Stimulated activated CD8-positive, alpha-beta memory T cell treated with anti-CD3 and anti-CD28 coated beads, Interleukin-15, amount 100 ng/mL, for 24 hours (primary cell): Measurements from ENCODE around the gene SLC1A1.
"Not testable (repeated sequence)": the region's sequence is repeated elsewhere in the genome, so short reads cannot be mapped to it uniquely, and the experiment has no call there.

Experiments
- DNase-seq: peaks from one replicate; pipeline ENCODE4 v3.0.0-alpha.2; 2020; ENCODE audit warnings: low read depth

The SLC1A1 gene

GRCh38 chr9:4579001-4579400 is 88.7 kb downstream of the SLC1A1 start:
- DNase-seq, result no peak

GRCh38 chr9:4581035-4581760 is 90.9 kb downstream of the SLC1A1 start:
- no peak for DNase-seq

DNA sequence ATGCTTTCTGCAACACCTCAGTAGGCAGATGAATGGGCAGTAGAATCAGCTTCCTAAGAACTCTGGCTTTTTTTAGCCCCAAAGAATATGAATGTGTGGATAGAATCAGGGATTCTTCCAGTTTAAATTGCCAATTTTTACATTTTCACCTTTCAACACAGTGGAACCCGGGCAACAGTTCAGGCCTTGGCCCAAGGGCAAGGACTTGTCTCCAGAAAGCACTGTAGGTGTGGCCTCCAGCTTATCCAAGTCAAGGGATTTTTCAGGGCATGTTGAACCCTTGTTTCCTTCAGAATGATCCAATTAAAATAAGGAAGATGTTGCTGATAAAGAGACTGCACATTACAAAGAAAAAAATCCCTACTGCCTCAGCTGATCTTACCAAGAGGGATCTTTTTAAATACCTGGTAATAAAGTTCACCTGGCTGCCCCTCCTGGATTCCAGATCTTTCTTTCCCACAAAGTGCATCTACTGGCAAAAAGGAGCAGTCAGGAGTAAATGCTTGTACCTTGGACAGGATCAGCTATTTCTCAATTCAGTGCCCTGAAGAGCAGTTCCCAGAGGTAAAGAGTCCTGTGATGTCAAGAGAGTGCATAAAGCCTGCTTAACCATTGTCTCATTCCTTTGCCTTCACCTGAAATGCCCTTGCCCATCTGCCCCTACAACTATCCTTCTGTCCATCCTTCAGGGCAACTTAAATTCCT is 91.7 kb downstream of the SLC1A1 start:
- DNase-seq, result no peak

- DNase-seq, result no peak
These were observed 92.7 kb downstream of the SLC1A1 start for GRCh38 chr9:4583001-4583400.

GRCh38 chr9:4584636-4585035 is 94.4 kb downstream of the SLC1A1 start:
- no peak for DNase-seq

GRCh38 chr9:4585135-4585534 is 94.9 kb downstream of the SLC1A1 start:
- DNase-seq, result no peak

GRCh38 chr9:4588721-4589120 is 98.5 kb downstream of the SLC1A1 start:
- no peak for DNase-seq

DNA sequence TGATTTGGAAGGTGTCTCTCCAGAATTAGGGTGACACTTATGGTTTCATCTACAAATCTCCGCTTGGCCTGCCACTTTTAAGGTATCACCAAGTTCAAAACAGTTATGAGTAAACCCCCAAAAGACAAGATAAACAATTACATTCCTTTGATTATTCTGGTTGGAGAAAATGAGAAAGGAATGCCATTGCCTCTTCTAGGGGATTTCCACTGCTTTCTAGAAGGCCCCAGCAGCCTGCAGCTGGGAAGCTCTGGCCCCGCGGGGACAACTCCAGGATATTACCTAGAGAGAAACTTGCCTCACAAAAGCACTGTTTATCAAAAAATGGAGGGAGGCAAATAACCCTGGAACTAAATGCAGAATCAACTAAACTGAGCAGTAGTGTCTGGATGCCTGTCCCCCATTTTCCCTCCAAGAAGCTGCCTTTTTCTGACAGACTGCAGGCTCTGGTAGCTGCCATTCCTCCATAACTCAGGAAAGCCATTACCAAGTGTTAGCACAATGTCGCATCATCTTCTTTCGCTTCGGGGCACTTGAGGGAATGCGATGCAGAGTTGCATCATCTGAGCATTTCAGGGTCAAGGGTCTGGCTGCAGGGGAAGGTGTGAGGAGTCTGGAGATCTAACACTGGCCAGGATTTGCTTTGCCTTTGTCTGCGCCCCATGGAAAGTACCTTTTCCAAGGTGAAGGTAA is 100.3 kb downstream of the SLC1A1 start:
- no peak for DNase-seq

- DNase-seq, result no peak
These were observed 100.8 kb downstream of the SLC1A1 start for GRCh38 chr9:4591123-4591500.

GRCh38 chr9:4592295-4592694 is 102.0 kb downstream of the SLC1A1 start:
- DNase-seq, result no peak

DNA sequence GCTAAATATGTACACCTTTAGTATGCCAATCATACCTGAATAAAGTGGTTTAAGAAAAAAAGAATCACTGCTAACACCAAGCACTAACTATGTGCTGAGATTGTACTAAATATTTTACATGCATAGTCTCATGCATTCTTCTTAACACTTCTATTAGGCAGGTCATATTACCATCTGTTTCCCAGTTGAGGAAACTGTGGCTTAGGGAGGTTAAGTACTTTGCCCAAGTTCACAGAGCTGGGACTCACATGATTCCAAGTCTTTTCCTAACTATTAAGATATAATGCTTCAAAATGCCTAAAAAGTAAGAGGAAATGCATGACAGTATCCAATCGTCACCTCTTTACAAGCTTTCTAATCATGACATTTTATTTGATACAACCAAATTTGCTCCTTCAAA is 102.6 kb downstream of the SLC1A1 start:
- DNase-seq, result no peak

GRCh38 chr9:4594545-4594944 is 104.3 kb downstream of the SLC1A1 start:
- no peak for DNase-seq

DNA sequence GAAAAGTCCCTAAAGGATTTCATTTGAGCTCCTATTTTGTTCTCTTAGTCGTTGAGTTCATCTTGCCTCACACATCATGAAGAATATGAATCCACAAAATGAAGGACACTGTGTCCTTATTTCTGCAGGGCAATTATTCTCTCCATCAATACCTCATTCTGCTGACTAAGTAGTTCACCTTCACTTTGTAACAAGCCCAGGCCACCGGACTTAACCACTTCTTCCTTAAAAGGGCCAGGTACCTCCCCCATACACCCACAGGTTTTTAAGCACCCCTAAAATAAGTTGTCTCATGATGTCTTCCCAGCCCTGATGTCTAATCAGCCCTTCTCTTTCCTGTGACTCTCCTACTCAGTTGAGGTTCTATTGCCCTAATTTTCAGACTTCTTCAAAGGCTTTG is 104.7 kb downstream of the SLC1A1 start:
- DNase-seq, result no peak

GRCh38 chr9:4596165-4596922 is 106.1 kb downstream of the SLC1A1 start:
- no peak for DNase-seq

DNA sequence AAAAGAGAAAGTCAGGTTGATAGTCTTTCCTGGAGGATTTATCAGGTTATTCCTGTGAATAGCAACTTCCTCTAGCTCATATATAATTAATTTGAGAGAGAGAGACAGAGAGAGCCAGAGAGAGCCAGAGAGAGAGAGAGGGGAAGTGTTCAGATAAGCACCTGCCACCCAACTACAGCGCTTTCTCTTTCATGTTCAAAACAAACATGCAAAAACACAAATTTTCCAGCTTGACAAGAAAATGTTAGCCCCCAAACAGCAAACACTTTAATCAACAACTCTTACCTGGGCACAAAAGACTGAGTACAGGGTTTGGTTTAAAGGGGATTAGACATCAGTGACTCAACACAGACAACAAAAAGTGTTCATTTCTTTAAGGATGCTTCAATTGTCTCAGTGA is 110.1 kb downstream of the SLC1A1 start:
- DNase-seq, result no peak

DNA sequence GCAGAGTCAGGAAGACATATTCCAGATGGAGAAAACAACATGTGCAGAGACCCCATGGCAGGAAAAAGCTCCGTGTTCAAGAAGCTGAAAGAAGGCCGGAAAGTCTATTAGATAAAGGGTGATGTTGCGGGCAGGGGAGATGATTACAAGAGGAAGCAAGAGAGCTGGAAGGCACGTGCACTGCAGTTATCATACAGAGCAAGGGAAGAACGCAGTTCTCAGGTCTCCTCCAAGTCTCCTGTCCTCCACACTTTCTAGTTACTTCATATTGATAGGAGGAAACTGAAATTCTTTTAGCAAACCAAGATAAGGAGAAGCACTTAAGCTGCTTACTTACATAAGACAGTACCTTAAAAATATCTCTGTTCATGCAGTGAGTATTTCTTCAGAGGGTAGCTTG is 113.6 kb downstream of the SLC1A1 start:
- DNase-seq, result no peak

GRCh38 chr9:4604678-4605095 is 114.4 kb downstream of the SLC1A1 start:
- no peak for DNase-seq

GRCh38 chr9:4606033-4606432 is 115.8 kb downstream of the SLC1A1 start:
- DNase-seq, result not testable (repeated sequence)

- no peak for DNase-seq
These were observed 124.4 kb downstream of the SLC1A1 start for GRCh38 chr9:4614627-4615026.

GRCh38 chr9:4615251-4615650 is 125.0 kb downstream of the SLC1A1 start:
- DNase-seq, result no peak

GRCh38 chr9:4615778-4616177 is 125.5 kb downstream of the SLC1A1 start:
- DNase-seq, result no peak

DNA sequence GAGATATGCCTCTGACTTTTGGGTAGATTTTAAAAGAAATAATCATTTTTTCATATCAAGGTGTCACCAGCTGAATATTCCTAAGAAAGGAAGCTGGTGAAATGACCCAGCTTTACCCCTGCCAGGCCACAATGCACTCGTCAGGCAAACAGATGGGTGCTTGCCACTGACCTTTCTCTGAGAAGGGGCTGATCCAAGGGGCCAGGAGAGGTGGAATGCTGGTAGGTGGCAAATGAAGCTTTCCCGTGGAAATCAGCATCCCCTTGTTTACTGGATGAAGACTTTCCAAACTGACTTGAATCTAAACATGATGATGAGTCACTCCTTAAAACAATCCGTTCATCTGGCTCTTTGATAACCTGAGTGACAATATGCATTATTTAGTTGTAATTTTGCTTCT is 127.5 kb downstream of the SLC1A1 start:
- DNase-seq, result no peak

DNA sequence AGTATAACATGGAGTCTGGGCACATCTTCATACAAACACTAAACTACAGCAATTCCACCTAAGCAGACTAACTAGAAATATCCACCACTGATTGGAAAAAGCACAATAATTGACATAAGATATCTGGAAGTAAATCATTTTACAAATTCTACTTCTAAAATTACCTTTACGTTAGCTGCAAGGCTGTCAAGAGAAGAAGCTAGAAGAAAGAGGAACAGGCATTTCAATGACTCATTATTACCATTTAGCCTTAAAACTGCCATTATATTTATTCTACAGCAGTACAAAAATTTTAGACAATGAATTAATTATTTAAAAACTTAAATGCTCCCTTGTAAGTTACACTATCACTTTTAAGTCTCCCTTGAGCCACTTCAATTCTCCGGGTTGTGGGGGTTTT is 128.4 kb downstream of the SLC1A1 start:
- no peak for DNase-seq
